ENCODE measurements around the gene CCDC186.

DNA sequence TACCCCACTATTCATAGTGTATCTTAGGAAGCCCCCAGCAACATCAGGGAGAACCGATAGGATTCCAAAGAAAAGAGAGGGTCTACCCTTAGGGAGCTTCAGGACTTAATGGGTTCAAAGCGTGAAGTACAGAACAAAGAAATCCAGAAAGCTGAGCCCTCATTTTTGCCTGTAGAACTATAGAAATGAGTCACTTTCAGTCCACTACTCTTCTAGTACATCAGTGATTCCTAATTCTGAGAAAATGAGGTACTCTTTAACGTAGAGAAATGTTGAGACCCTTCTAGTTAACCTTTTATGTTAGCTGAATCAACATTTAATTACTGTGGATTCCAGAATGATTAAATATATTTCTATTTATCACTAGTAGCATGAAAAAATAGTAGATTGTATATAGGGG is 6.9 kb upstream of the CCDC186 start:
- no peak for TF ChIP-seq EZH2 (IDR thresholded peaks at IDR 0.05; ENCODE audit: low read length, missing control alignments)
- TF ChIP-seq, protein P1, sequence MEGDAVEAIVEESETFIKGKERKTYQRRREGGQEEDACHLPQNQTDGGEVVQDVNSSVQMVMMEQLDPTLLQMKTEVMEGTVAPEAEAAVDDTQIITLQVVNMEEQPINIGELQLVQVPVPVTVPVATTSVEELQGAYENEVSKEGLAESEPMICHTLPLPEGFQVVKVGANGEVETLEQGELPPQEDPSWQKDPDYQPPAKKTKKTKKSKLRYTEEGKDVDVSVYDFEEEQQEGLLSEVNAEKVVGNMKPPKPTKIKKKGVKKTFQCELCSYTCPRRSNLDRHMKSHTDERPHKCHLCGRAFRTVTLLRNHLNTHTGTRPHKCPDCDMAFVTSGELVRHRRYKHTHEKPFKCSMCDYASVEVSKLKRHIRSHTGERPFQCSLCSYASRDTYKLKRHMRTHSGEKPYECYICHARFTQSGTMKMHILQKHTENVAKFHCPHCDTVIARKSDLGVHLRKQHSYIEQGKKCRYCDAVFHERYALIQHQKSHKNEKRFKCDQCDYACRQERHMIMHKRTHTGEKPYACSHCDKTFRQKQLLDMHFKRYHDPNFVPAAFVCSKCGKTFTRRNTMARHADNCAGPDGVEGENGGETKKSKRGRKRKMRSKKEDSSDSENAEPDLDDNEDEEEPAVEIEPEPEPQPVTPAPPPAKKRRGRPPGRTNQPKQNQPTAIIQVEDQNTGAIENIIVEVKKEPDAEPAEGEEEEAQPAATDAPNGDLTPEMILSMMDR (conservative IDR thresholded peaks at IDR 0.05 in 1 of 2, IDR thresholded peaks at IDR 0.05 in 1 of 2; ENCODE audit: low read depth in 1 of 2, low read length in 2 of 2), result no peak

Measured in fibroblast of lung (primary cell).